Activated naive CD4-positive, alpha-beta T cell treated with Interleukin-2 at 50 U/mL for 16 hours (primary cell): ENCODE measurements around the gene PMFBP1.
A peak's percentile ranks its signal among the peaks of the same experiment; 100 is the strongest.
"Not testable (repeated sequence)": the region's sequence is repeated elsewhere in the genome, so short reads cannot be mapped to it uniquely, and the experiment has no call there.

Source experiments
- DNase-seq: peaks from one replicate; pipeline ENCODE4 v3.0.0-alpha.2; 2020

Gene PMFBP1

GRCh38 chr16:72104905-72105304 is 67.0 kb downstream of the PMFBP1 start:
- no peak for DNase-seq

GRCh38 chr16:72101195-72101594 is 70.8 kb downstream of the PMFBP1 start:
- DNase-seq = no peak

- DNase-seq = peak; percentile 31
Measured at GRCh38 chr16:72099377-72099818, 72.6 kb downstream of the PMFBP1 start.

- no peak for DNase-seq
Measured at GRCh38 chr16:72098936-72099335, 73.0 kb downstream of the PMFBP1 start.

- DNase-seq = peak; percentile 63
Measured at GRCh38 chr16:72094266-72094610, 77.7 kb downstream of the PMFBP1 start.

GRCh38 chr16:72093448-72094265 is 78.3 kb downstream of the PMFBP1 start, which contains the start of the genes DHX38 and TXNL4B:
DHX38 (plus strand) TSS chr16:72093847; CDS start chr16:72096158, 2,311 bp downstream.
TXNL4B (minus strand) TSS chr16:72093620; CDS start chr16:72090749, 2,871 bp downstream.
- peak; percentile 91 for DNase-seq

- DNase-seq = no peak
Measured at GRCh38 chr16:72092832-72093447, 79.0 kb downstream of the PMFBP1 start.

- DNase-seq = no peak
Measured at GRCh38 chr16:72091217-72091616, 80.7 kb downstream of the PMFBP1 start.

- DNase-seq = no peak
Measured at GRCh38 chr16:72085002-72085401, 87.0 kb downstream of the PMFBP1 start.

GRCh38 chr16:72084445-72084844 is 87.5 kb downstream of the PMFBP1 start:
- no peak for DNase-seq

- no peak for DNase-seq
Measured at GRCh38 chr16:72083778-72084404, 88.1 kb downstream of the PMFBP1 start.

- not testable (repeated sequence) for DNase-seq
Measured at GRCh38 chr16:72076991-72077706, 94.8 kb downstream of the PMFBP1 start.

- not testable (repeated sequence) for DNase-seq
Measured at GRCh38 chr16:72075067-72075466, 96.9 kb downstream of the PMFBP1 start.

GRCh38 chr16:72073560-72074230 is 98.3 kb downstream of the PMFBP1 start:
- no peak for DNase-seq

GRCh38 chr16:72072514-72073342 is 99.2 kb downstream of the PMFBP1 start:
- no peak for DNase-seq
